ENCODE data around the gene CTF1.

CTF1 gene

GRCh38 chr16:30895627-30896260 lies 670 bp upstream of the CTF1 start:
- no peaks in the 10 kb centered on the region for H3K36me3 ChIP-seq (ENCODE audit: control insufficient read depth in 2 of 2, insufficient read depth in 2 of 2, low read length in 2 of 2)
- peak overlapping the region; percentile 88 to 95 for H3K27ac ChIP-seq (ENCODE audit: low read depth in 2 of 2, low read length in 2 of 2)
- H3K4me1 ChIP-seq (ENCODE audit: control insufficient read depth in 2 of 2, insufficient read depth in 2 of 2, low read length in 2 of 2), result peaks cover 28 to 31% of the 10 kb centered on the region in 2 donors
- peak overlapping the region in 1 of 2 donors; percentile 29 for H3K9ac ChIP-seq (ENCODE audit: low read depth in 1 of 2, low read length in 2 of 2)
- no peak overlapping the region for H3K4me3 ChIP-seq (ENCODE audit: low read length in 2 of 2)
- no peaks in the 10 kb centered on the region for H3K9me3 ChIP-seq (ENCODE audit: control insufficient read depth in 2 of 2, low read length in 2 of 2)
- no peaks in the 10 kb centered on the region for H3K27me3 ChIP-seq (ENCODE audit: control insufficient read depth in 2 of 2, insufficient read depth in 2 of 2, low read length in 2 of 2)

DNA sequence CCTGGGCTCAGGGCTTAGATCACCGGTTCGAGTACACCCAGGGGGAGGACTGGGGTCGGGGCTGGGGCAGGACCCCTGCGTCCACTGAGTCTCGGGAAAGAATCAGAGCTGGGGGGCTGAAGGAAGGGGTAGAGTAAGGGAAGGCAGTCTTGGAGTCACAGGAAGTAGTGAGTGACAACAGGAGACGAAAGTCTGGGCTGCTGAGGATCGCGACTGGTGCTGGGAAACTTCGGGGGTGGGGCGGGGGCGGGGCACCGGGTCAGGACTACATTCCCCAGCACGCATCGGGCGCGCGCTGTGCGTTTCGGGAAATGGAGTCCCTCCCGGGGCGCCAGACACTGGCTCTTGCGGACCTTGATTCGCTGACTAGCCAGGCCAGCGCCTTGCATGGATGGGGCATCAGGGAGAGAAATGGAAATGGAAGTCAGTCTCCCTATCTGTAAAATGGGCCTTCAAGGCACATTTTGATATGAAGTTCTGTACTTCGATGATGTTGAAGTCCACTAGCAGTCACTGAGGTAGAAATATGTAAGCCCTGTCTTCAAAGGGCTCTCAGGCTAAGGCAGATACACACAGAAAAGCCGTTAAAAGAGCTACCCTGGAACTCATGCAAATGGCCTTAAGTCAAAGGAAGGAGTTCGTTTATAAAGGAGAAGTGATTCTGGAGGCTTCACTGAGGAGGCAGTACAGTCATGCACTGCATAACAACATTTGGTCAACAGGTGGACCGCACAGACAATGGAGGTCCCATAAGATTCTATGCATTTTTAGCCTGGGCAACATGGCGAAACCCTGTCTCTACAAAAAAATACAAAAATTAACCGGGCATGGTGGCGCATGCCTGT lies 697 bp downstream of the CTF1 start:
- Histone ChIP-seq H3K27ac (ENCODE audit: low read depth in 2 of 2, low read length in 2 of 2) (peak overlapping the region; percentile 88 to 95), H3K9ac (ENCODE audit: low read depth in 1 of 2, low read length in 2 of 2) (peak overlapping the region; percentile 63 to 64), H3K27me3 (ENCODE audit: control insufficient read depth in 2 of 2, insufficient read depth in 2 of 2, low read length in 2 of 2) (no peaks in the 10 kb centered on the region), H3K36me3 (ENCODE audit: control insufficient read depth in 2 of 2, insufficient read depth in 2 of 2, low read length in 2 of 2) (no peaks in the 10 kb centered on the region), H3K4me1 (ENCODE audit: control insufficient read depth in 2 of 2, insufficient read depth in 2 of 2, low read length in 2 of 2) (peaks cover 28 to 36% of the 10 kb centered on the region in 2 donors), H3K9me3 (ENCODE audit: control insufficient read depth in 2 of 2, low read length in 2 of 2) (no peaks in the 10 kb centered on the region), H3K4me3 (ENCODE audit: low read length in 2 of 2) (peak overlapping the region; percentile 53 to 74)

- Histone ChIP-seq H3K27me3 (ENCODE audit: control insufficient read depth in 2 of 2, insufficient read depth in 2 of 2, low read length in 2 of 2) (no peaks in the 10 kb centered on the region), H3K9me3 (ENCODE audit: control insufficient read depth in 2 of 2, low read length in 2 of 2) (no peaks in the 10 kb centered on the region), H3K4me3 (ENCODE audit: low read length in 2 of 2) (no peak overlapping the region), H3K4me1 (ENCODE audit: control insufficient read depth in 2 of 2, insufficient read depth in 2 of 2, low read length in 2 of 2) (peaks cover 24 to 26% of the 10 kb centered on the region in 2 donors), H3K9ac (ENCODE audit: low read depth in 1 of 2, low read length in 2 of 2) (no peak overlapping the region), H3K36me3 (ENCODE audit: control insufficient read depth in 2 of 2, insufficient read depth in 2 of 2, low read length in 2 of 2) (no peaks in the 10 kb centered on the region), H3K27ac (ENCODE audit: low read depth in 2 of 2, low read length in 2 of 2) (no peak overlapping the region)
Measured at GRCh38 chr16:30899794-30900193, 3.4 kb downstream of the CTF1 start.

DNA sequence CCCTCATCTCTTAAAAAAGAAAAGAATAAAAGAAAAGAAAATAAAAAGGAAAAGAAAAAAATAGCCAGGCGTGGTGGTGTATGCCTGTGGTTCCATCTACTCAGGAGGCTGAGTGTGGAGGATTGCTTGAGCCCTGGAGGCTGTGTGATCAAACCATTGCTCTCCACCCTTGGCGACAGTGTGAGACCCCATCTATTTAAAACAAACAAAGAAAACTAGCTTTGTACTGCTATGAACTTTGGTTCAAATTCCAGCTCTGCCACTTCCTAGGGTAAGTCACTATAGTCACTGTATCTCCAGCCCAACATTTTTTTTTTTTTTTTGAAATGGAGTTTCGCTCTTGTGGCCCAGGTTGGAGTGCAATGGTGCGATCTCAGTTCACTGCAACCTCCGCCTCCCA lies 4.2 kb downstream of the CTF1 start:
- Histone ChIP-seq H3K9ac (ENCODE audit: low read depth in 1 of 2, low read length in 2 of 2) (no peak overlapping the region), H3K4me1 (ENCODE audit: control insufficient read depth in 2 of 2, insufficient read depth in 2 of 2, low read length in 2 of 2) (peaks cover 17 to 18% of the 10 kb centered on the region in 2 donors), H3K27ac (ENCODE audit: low read depth in 2 of 2, low read length in 2 of 2) (no peak overlapping the region), H3K9me3 (ENCODE audit: control insufficient read depth in 2 of 2, low read length in 2 of 2) (no peaks in the 10 kb centered on the region), H3K27me3 (ENCODE audit: control insufficient read depth in 2 of 2, insufficient read depth in 2 of 2, low read length in 2 of 2) (no peaks in the 10 kb centered on the region), H3K36me3 (ENCODE audit: control insufficient read depth in 2 of 2, insufficient read depth in 2 of 2, low read length in 2 of 2) (no peaks in the 10 kb centered on the region), H3K4me3 (ENCODE audit: low read length in 2 of 2) (no peak overlapping the region)

DNA sequence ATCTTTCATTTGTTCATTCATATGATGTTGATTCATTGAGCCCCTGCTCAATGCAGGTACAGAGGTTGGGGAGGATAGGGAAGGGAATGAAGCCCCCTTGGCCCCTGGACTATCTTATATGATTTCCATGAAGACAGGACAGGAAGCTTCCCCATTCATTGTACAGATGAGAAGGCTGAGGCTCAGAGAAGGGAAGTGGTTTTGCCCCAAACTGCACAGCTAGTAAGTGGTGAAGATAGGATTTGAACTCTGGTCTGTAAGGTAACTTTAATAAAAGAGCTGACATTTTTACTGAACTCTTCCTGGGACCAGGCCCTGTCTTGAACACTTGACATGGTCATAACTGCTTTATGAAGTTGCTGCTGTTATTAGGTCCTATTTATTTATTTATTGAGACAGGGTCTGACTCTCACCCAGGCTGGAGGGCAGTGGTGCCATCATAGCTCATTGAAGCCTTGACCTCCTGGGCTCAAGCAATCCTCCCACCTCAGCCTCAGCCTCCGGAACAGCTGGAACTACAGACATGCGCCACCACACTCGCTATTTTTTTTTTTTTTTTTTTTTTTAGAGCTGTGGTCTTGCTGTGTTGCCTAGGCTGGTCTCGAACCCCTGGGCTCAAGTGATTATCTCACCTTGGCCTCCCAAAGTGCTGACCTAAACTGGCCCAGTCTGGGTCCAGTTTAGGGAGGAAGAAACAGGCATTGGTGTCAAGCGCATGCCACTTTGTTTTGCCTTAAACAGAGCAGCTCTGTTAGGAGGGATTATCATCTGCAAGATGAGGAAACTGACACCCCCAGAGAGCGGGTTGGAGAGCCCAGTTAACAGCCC lies 5.0 kb downstream of the CTF1 start:
- peaks cover 10 to 13% of the 10 kb centered on the region in 2 donors for H3K4me1 ChIP-seq (ENCODE audit: control insufficient read depth in 2 of 2, insufficient read depth in 2 of 2, low read length in 2 of 2)
- H3K9ac ChIP-seq (ENCODE audit: low read depth in 1 of 2, low read length in 2 of 2), result peak overlapping the region; percentile 43 to 80
- H3K27ac ChIP-seq (ENCODE audit: low read depth in 2 of 2, low read length in 2 of 2), result peak overlapping the region; percentile 18 to 61
- peak overlapping the region; percentile 70 to 73 for H3K4me3 ChIP-seq (ENCODE audit: low read length in 2 of 2)
- no peaks in the 10 kb centered on the region for H3K27me3 ChIP-seq (ENCODE audit: control insufficient read depth in 2 of 2, insufficient read depth in 2 of 2, low read length in 2 of 2)
- H3K9me3 ChIP-seq (ENCODE audit: control insufficient read depth in 2 of 2, low read length in 2 of 2), result no peaks in the 10 kb centered on the region
- no peaks in the 10 kb centered on the region for H3K36me3 ChIP-seq (ENCODE audit: control insufficient read depth in 2 of 2, insufficient read depth in 2 of 2, low read length in 2 of 2)

- Histone ChIP-seq H3K27me3 (ENCODE audit: control insufficient read depth in 2 of 2, insufficient read depth in 2 of 2, low read length in 2 of 2) (no peaks in the 10 kb centered on the region), H3K4me3 (ENCODE audit: low read length in 2 of 2) (peak overlapping the region; percentile 70 to 74), H3K27ac (ENCODE audit: low read depth in 2 of 2, low read length in 2 of 2) (peak overlapping the region; percentile 77 to 87), H3K9ac (ENCODE audit: low read depth in 1 of 2, low read length in 2 of 2) (peak overlapping the region; percentile 80 to 86), H3K4me1 (ENCODE audit: control insufficient read depth in 2 of 2, insufficient read depth in 2 of 2, low read length in 2 of 2) (peaks cover 10 to 13% of the 10 kb centered on the region in 2 donors), H3K9me3 (ENCODE audit: control insufficient read depth in 2 of 2, low read length in 2 of 2) (no peaks in the 10 kb centered on the region), H3K36me3 (ENCODE audit: control insufficient read depth in 2 of 2, insufficient read depth in 2 of 2, low read length in 2 of 2) (no peaks in the 10 kb centered on the region)
Measured at GRCh38 chr16:30902029-30902972, 5.9 kb downstream of the CTF1 start.

GRCh38 chr16:30903002-30903401 lies 6.6 kb downstream of the CTF1 start:
- peak overlapping the region; percentile 70 to 74 for H3K4me3 ChIP-seq (ENCODE audit: low read length in 2 of 2)
- H3K9me3 ChIP-seq (ENCODE audit: control insufficient read depth in 2 of 2, low read length in 2 of 2), result no peaks in the 10 kb centered on the region
- peaks cover 10 to 13% of the 10 kb centered on the region in 2 donors for H3K4me1 ChIP-seq (ENCODE audit: control insufficient read depth in 2 of 2, insufficient read depth in 2 of 2, low read length in 2 of 2)
- H3K27ac ChIP-seq (ENCODE audit: low read depth in 2 of 2, low read length in 2 of 2), result peak overlapping the region; percentile 9 to 87
- no peak overlapping the region for H3K9ac ChIP-seq (ENCODE audit: low read depth in 1 of 2, low read length in 2 of 2)
- H3K36me3 ChIP-seq (ENCODE audit: control insufficient read depth in 2 of 2, insufficient read depth in 2 of 2, low read length in 2 of 2), result no peaks in the 10 kb centered on the region
- no peaks in the 10 kb centered on the region for H3K27me3 ChIP-seq (ENCODE audit: control insufficient read depth in 2 of 2, insufficient read depth in 2 of 2, low read length in 2 of 2)

DNA sequence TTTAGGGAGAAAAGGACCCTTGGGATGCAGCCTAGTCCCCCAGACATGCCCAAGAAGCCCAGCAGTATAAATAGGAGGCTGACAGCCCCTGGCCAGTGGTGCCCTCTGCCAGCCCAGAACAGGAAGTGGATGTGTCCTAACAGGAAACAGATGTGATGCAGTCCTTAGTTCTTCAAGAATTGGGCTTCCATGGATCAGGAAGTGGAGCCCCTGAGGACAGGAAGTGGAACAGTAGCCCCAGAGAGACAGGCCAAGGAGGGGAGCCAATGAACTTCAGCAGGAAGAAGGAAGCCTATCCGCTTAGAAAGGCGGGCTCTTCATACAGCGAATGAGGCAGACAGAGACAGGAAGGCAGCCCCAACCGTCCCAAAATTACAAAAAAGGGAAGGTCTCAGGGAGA lies 7.2 kb downstream of the CTF1 start:
- no peak overlapping the region for H3K4me3 ChIP-seq (ENCODE audit: low read length in 2 of 2)
- peaks cover 10 to 13% of the 10 kb centered on the region in 2 donors for H3K4me1 ChIP-seq (ENCODE audit: control insufficient read depth in 2 of 2, insufficient read depth in 2 of 2, low read length in 2 of 2)
- no peak overlapping the region for H3K9ac ChIP-seq (ENCODE audit: low read depth in 1 of 2, low read length in 2 of 2)
- H3K27ac ChIP-seq (ENCODE audit: low read depth in 2 of 2, low read length in 2 of 2), result peak overlapping the region; percentile 40 to 76
- H3K36me3 ChIP-seq (ENCODE audit: control insufficient read depth in 2 of 2, insufficient read depth in 2 of 2, low read length in 2 of 2), result no peaks in the 10 kb centered on the region
- H3K9me3 ChIP-seq (ENCODE audit: control insufficient read depth in 2 of 2, low read length in 2 of 2), result no peaks in the 10 kb centered on the region
- H3K27me3 ChIP-seq (ENCODE audit: control insufficient read depth in 2 of 2, insufficient read depth in 2 of 2, low read length in 2 of 2), result no peaks in the 10 kb centered on the region

- no peaks in the 10 kb centered on the region for H3K9me3 ChIP-seq (ENCODE audit: control insufficient read depth in 2 of 2, low read length in 2 of 2)
- H3K9ac ChIP-seq (ENCODE audit: low read depth in 1 of 2, low read length in 2 of 2), result no peak overlapping the region
- peaks cover 10 to 13% of the 10 kb centered on the region in 2 donors for H3K4me1 ChIP-seq (ENCODE audit: control insufficient read depth in 2 of 2, insufficient read depth in 2 of 2, low read length in 2 of 2)
- no peak overlapping the region for H3K4me3 ChIP-seq (ENCODE audit: low read length in 2 of 2)
- no peaks in the 10 kb centered on the region for H3K36me3 ChIP-seq (ENCODE audit: control insufficient read depth in 2 of 2, insufficient read depth in 2 of 2, low read length in 2 of 2)
- H3K27ac ChIP-seq (ENCODE audit: low read depth in 2 of 2, low read length in 2 of 2), result peak overlapping the region; percentile 40 to 76
- no peaks in the 10 kb centered on the region for H3K27me3 ChIP-seq (ENCODE audit: control insufficient read depth in 2 of 2, insufficient read depth in 2 of 2, low read length in 2 of 2)
Measured at GRCh38 chr16:30904114-30904780, 7.8 kb downstream of the CTF1 start.
